Psoas muscle (tissue), 8 donors: ENCODE data around the gene PODXL. TPM values are rescaled to one million over a fixed set of nuclear protein-coding genes. Genes with fewer than 3 reads are reported as not detected.

Experiments
- ATAC-seq, 4 donors: fragments of 200-7000 bp; cut with Tn5 transposase; one replicate each; pipeline ENCODE4 v1.9.1; 2020; ENCODE audit warnings: moderate library complexity in 3 of 4, mild to moderate bottlenecking in 2 of 4
- DNase-seq, 2 donors: peaks; one replicate each; pipeline ENCODE4 v3.0.0-alpha.2; 2020
- H3K27ac ChIP-seq: fragments of 200-600 bp; one replicate; pipeline ENCODE4 v1.8.0; 2022
- H3K27me3 ChIP-seq, 3 donors: fragments of 200-600 bp in 1 of 3; one replicate each; pipeline versions ENCODE4 v1.6.1 to v1.8.0; 2013 to 2022; ENCODE audit warnings: low read length in 2 of 3, mild to moderate bottlenecking in 2 of 3, moderate library complexity in 1 of 3; ENCODE audit not compliant: insufficient read depth in 3 of 3
- H3K36me3 ChIP-seq, 2 donors: fragments of 200-600 bp in 1 of 2; one replicate each; pipeline versions ENCODE4 v1.6.1 to v1.8.0; 2013 to 2022; ENCODE audit warnings: low read depth in 1 of 2, mild to moderate bottlenecking in 1 of 2, moderate library complexity in 1 of 2; ENCODE audit not compliant: insufficient read depth in 1 of 2
- H3K4me1 ChIP-seq: fragments of 200-600 bp; one replicate; pipeline ENCODE4 v1.8.0; 2022
- H3K4me3 ChIP-seq: fragments of 200-600 bp; one replicate; pipeline ENCODE4 v1.8.0; 2022; ENCODE audit warnings: mild to moderate bottlenecking
- H3K9me3 ChIP-seq: fragments of 200-600 bp; one replicate; pipeline ENCODE4 v1.8.0; 2022
- CTCF ChIP-seq: fragments of 200-600 bp; IDR thresholded peaks from one replicate; pipeline ENCODE4 v1.8.0; 2022; ENCODE audit warnings: antibody characterized with exemption
- WGBS, 3 donors: extraction: QIAGEN DNeasy Blood & Tissue Kit; methylation state at CpG; one replicate each; pipeline versions ENCODE4 v1.1.6 to v1.1.7; 2013; 5-methylcytosine and 5-hydroxymethylcytosine counted together
- intact Hi-C, 2 donors: fragments of 100-400 bp; cut with DNase I; formaldehyde crosslinking; loops; one replicate each; pipeline versions ENCODE4 v1.11.0 to v1.14.2; 2022
- polyA plus RNA-seq, 3 donors: library from polyadenylated mRNA; stranded (reverse); fragments of 200-250 nt; gene quantifications; one replicate each; pipeline ENCODE4 v1.2.3, GENCODE V29; 2013
- total RNA-seq, 4 donors: library from RNA; stranded (reverse); fragmentation: NEBNext Ultra II Directional in 2 of 4; extraction: Animal tissue kit (Norgen Biotek cat#: 25700) in 2 of 4; gene quantifications; one replicate each; pipeline versions ENCODE4 v1.2.1 to v1.2.4, GENCODE V29; 2021 to 2023
- donor health status: healthy with polysubstance abuse.
- donor health status: DM: no; HTN: no; CAD: no; lungs with moderate emphysema.
- donor health status: Bipolar disorder and iron deficiency.
- donor health status: healthy.
- donor health status: DM: yes; HTN: yes; CAD: no.
- donor health status: DM: no; HTN: no; CAD: no.
- donor health status: DM: no; HTN: no; CAD: no.
- donor health status: DM: yes; HTN: yes; CAD: no.

Gene PODXL
- total and polyA plus RNA-seq, 7 donors = 9.0 to 46.8 (median 16.2) TPM

GRCh38 chr7:131556909-131557651, 652 bp upstream of the PODXL start:
- Histone ChIP-seq H3K4me1 (peaks cover 12% of the 10 kb centered on the region), H3K27me3 (peaks cover 0 to 9% (median 0%) of the 10 kb centered on the region in 3 donors), H3K27ac (peak overlapping the region; percentile 66), H3K4me3 (peak overlapping the region; percentile 79), H3K9me3 (no peaks in the 10 kb centered on the region), H3K36me3 (no peaks in the 10 kb centered on the region)
- 5 to 10% (median 7%) methylated on average over 24 to 25 of the region's 25 CpGs for WGBS, 3 donors
- ATAC-seq = no peak
- no peak for TF ChIP-seq CTCF
- intact Hi-C loops = loop anchor here in 1 of 2 donors (2.0 to 5.0 kb wide), 2 partner anchors 24 to 95 kb away; no protein-coding TSS in a partner anchor
- no peak for DNase-seq

DNA sequence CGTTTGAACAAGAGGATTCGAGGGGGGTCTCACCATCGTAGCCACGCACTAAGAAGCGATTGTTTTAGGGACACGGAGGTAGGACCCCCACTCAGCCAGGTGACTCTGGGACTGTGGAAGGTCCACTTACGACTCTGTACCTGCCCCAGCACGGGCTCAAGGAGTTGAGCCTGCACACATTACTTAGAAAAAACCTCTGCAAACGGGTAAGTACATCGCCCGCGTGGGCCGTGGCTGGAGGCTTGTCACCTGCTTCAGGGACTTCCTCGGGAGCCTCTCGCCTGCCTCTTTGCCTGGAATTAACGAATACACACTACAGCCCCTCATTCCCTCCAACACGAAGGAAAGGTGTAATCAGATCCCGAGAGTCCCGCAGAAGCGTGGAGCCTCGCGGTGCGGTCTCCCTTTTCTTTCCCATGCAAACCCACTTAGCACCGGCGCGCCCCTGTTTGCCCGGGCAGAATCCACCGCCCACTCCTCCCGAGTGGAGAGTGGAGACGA, 826 bp downstream of the PODXL start:
- peaks cover 12% of the 10 kb centered on the region for H3K4me1 ChIP-seq
- no peak for TF ChIP-seq CTCF
- H3K36me3 ChIP-seq = no peaks in the 10 kb centered on the region
- H3K9me3 ChIP-seq = no peaks in the 10 kb centered on the region
- peak in 1 of 4 donors; percentile 4 for ATAC-seq
- H3K27me3 ChIP-seq = peaks cover 0 to 6% (median 0%) of the 10 kb centered on the region in 3 donors
- peak overlapping the region; percentile 77 for H3K27ac ChIP-seq
- DNase-seq = no peak
- H3K4me3 ChIP-seq = peak overlapping the region; percentile 79
- intact Hi-C loops = loop anchor here in 1 of 2 donors (2.0 to 5.0 kb wide), 2 partner anchors 25 to 97 kb away; no protein-coding TSS in a partner anchor
- 18 to 27% (median 23%) methylated on average over 30 of the region's 30 CpGs for WGBS, 3 donors

DNA sequence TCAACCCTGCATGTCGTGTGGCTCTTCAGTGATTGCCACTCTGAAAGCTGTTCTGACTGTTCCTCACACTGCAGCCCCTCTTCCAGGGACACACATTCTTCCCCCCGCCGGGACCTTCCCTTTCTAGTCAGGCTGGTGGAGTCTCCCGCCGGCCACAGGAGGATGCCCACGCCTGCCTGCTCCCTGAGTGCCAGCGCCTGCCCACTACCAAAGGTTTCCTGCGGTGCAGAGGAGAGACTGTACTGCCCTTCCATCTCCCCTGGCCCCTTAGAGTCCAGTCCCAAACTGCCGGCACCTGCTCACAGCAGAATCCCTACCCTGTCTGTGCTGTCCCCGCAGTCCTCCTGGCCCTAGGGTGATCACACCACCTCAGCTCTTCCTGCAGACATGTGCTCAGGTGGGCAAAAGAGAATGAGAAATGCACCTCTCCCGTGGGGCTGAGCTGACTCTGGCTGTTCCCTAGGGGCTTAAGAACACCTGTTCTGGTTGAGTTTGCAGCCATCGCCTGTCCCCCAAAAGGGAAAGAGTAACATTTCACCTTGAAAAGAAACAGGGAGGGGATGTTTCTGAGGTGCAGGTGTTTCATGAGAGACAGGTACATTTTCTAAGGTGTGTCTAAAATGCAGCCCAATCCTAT, 1.4 kb downstream of the PODXL start:
- WGBS, 3 donors = 51 to 63% (median 55%) methylated on average over 12 of the region's 12 CpGs
- Histone ChIP-seq H3K4me1 (peaks cover 12% of the 10 kb centered on the region), H3K36me3 (no peaks in the 10 kb centered on the region), H3K27ac (peak overlapping the region; percentile 77), H3K27me3 (peaks cover 0 to 6% (median 0%) of the 10 kb centered on the region in 3 donors), H3K9me3 (no peaks in the 10 kb centered on the region), H3K4me3 (peak overlapping the region; percentile 79)
- DNase-seq (no peak), ATAC-seq (no peak)
- intact Hi-C loops = loop anchor here (5.0 kb wide), 1 partner anchor 97 kb away; no protein-coding TSS in a partner anchor
- TF ChIP-seq CTCF = no peak

DNA sequence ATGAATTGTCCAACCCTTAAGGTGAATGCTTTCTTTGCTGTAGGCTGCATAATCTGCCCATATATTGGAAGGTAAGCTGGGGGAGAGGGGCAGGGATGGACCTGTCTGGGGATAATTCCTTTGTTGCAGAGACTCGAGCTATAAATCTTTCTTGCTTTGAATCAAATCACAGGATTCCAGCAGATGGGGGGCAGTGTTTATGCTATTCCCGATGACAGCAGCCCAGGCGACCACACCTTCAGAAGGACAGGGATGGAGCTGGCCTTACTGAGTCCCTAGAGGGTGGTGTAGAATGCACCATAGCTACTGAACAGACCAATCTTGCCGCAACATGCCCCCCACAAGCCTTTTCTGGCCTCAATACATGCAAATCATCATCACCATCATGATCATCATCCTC, 2.5 kb downstream of the PODXL start:
- no peak for ATAC-seq
- no peak for DNase-seq
- Histone ChIP-seq H3K36me3 (no peaks in the 10 kb centered on the region), H3K27ac (no peak overlapping the region), H3K4me3 (peak overlapping the region; percentile 79), H3K4me1 (peaks cover 12% of the 10 kb centered on the region), H3K9me3 (no peaks in the 10 kb centered on the region), H3K27me3 (peaks cover 0 to 6% (median 0%) of the 10 kb centered on the region in 3 donors)
- WGBS, 3 donors = 61 to 69% (median 62%) methylated on average over 4 of the region's 4 CpGs
- no peak for TF ChIP-seq CTCF
- intact Hi-C loops = loop anchor here in 1 of 2 donors (5.0 kb wide), 1 partner anchor 98 kb away; no protein-coding TSS in a partner anchor
